Uterus (tissue), 2 donors: ENCODE data around the gene SHISA9.

Source experiments
- CTCF ChIP-seq, 4 experiments: fragments of 200-600 bp in 2 of 4; fragments of 450-650 bp in 2 of 4; sonication (generic) in 2 of 4; IDR thresholded peaks; one replicate each; pipeline ENCODE4 v1.5.1; 2016 to 2019; ENCODE audit warnings: antibody characterized with exemption in 4 of 4, mild to moderate bottlenecking in 2 of 4, moderate library complexity in 1 of 4
- POLR2A ChIP-seq, 2 donors: fragments of 450-650 bp; IDR thresholded peaks; one replicate each; pipeline ENCODE4 v1.6.1; 2016; ENCODE audit warnings: antibody characterized with exemption in 2 of 2, mild to moderate bottlenecking in 1 of 2, moderate library complexity in 1 of 2

GRCh38 chr16:12899529-12900143, 1.8 kb upstream of the SHISA9 start:
- TF ChIP-seq CTCF (IDR thresholded peaks at IDR 0.05): no peak
- no peak for TF ChIP-seq POLR2A (IDR thresholded peaks at IDR 0.05)
